HG03460 (cell line): ENCODE data around the gene ADAMTS6.

ENCODE experiments used
- ATAC-seq: cut with Tn5 transposase; IDR thresholded peaks from one replicate; pipeline ENCODE4 v1.9.1; 2021; ENCODE audit not compliant: unreplicated experiment

The ADAMTS6 gene

GRCh38 chr5:65474130-65474711, 7.5 kb downstream of the ADAMTS6 start:
- no peak for ATAC-seq

- ATAC-seq = no peak
These were observed 13.1 kb downstream of the ADAMTS6 start for GRCh38 chr5:65468633-65469032.

GRCh38 chr5:65462139-65462705, 19.5 kb downstream of the ADAMTS6 start:
- ATAC-seq = no peak

GRCh38 chr5:65461490-65461889, 20.2 kb downstream of the ADAMTS6 start:
- no peak for ATAC-seq

- ATAC-seq = no peak
These were observed 21.7 kb downstream of the ADAMTS6 start for GRCh38 chr5:65459995-65460394.

- ATAC-seq = no peak
These were observed 26.7 kb downstream of the ADAMTS6 start for GRCh38 chr5:65455064-65455463.

GRCh38 chr5:65451436-65451835, 30.3 kb downstream of the ADAMTS6 start:
- no peak for ATAC-seq

GRCh38 chr5:65446682-65447081, 35.0 kb downstream of the ADAMTS6 start:
- no peak for ATAC-seq

- no peak for ATAC-seq
These were observed 39.9 kb downstream of the ADAMTS6 start for GRCh38 chr5:65441800-65442199.

- no peak for ATAC-seq
These were observed 41.3 kb downstream of the ADAMTS6 start for GRCh38 chr5:65440456-65440855.

GRCh38 chr5:65434122-65434521, 47.6 kb downstream of the ADAMTS6 start:
- no peak for ATAC-seq

- ATAC-seq = no peak
These were observed 55.1 kb downstream of the ADAMTS6 start for GRCh38 chr5:65426656-65427055.

GRCh38 chr5:65423623-65424022, 58.1 kb downstream of the ADAMTS6 start:
- ATAC-seq = no peak

- no peak for ATAC-seq
These were observed 63.1 kb downstream of the ADAMTS6 start for GRCh38 chr5:65418661-65419060.

GRCh38 chr5:65413822-65414221, 67.9 kb downstream of the ADAMTS6 start:
- no peak for ATAC-seq

- no peak for ATAC-seq
These were observed 68.9 kb downstream of the ADAMTS6 start for GRCh38 chr5:65412842-65413241.

- ATAC-seq = no peak
These were observed 70.4 kb downstream of the ADAMTS6 start for GRCh38 chr5:65411356-65411755.

- no peak for ATAC-seq
These were observed 86.1 kb downstream of the ADAMTS6 start for GRCh38 chr5:65395526-65396155.

- no peak for ATAC-seq
These were observed 87.6 kb downstream of the ADAMTS6 start for GRCh38 chr5:65394087-65394486.

GRCh38 chr5:65391591-65391990, 90.1 kb downstream of the ADAMTS6 start:
- ATAC-seq = no peak

- ATAC-seq = no peak
These were observed 91.5 kb downstream of the ADAMTS6 start for GRCh38 chr5:65390208-65390607.

GRCh38 chr5:65383859-65384258, 97.9 kb downstream of the ADAMTS6 start:
- ATAC-seq = no peak

- ATAC-seq = no peak
These were observed 99.1 kb downstream of the ADAMTS6 start for GRCh38 chr5:65382582-65382981.
